Hematopoietic multipotent progenitor cell (in vitro differentiated cells): ENCODE results near the gene PRKCA. TPM values are rescaled to one million over a fixed set of nuclear protein-coding genes. Genes with fewer than 3 reads are reported as not detected.

ENCODE experiments used
- DNase-seq, 3 donors: peaks; one replicate each; pipeline ENCODE4 v3.0.0-alpha.2; 2011 to 2015; ENCODE audit warnings: low read depth in 2 of 3, low spot score in 2 of 3
- total RNA-seq: library from RNA; depleted of rRNA; stranded (reverse); fragments of >200 nt; gene quantifications from one replicate; pipeline ENCODE4 v1.2.3, GENCODE V29; 2012

The PRKCA gene
- total RNA-seq, 1 donor = 0.54 TPM

GRCh38 chr17:66458782-66459181, 156.4 kb downstream of the PRKCA start:
- no peak for DNase-seq

GRCh38 chr17:66459811-66460270, 157.4 kb downstream of the PRKCA start:
- no peak for DNase-seq

- DNase-seq = no peak
These were observed 158.1 kb downstream of the PRKCA start for GRCh38 chr17:66460558-66460957.

GRCh38 chr17:66461343-66461995, 159.1 kb downstream of the PRKCA start:
- no peak for DNase-seq

- DNase-seq = no peak
These were observed 159.6 kb downstream of the PRKCA start for GRCh38 chr17:66462010-66462409.

- no peak for DNase-seq
These were observed 162.5 kb downstream of the PRKCA start for GRCh38 chr17:66464921-66465320.

- no peak for DNase-seq
These were observed 163.3 kb downstream of the PRKCA start for GRCh38 chr17:66465701-66466100.

- DNase-seq = no peak
These were observed 163.8 kb downstream of the PRKCA start for GRCh38 chr17:66466106-66466820.

- peak in 2 of 3 donors; percentile 12 to 19 for DNase-seq
These were observed 164.5 kb downstream of the PRKCA start for GRCh38 chr17:66466840-66467367.

GRCh38 chr17:66467766-66468165, 165.4 kb downstream of the PRKCA start:
- DNase-seq = no peak

- peak in 1 of 3 donors; percentile 67 for DNase-seq
These were observed 166.1 kb downstream of the PRKCA start for GRCh38 chr17:66468241-66469087.

- DNase-seq = peak in 1 of 3 donors; percentile 18
These were observed 166.7 kb downstream of the PRKCA start for GRCh38 chr17:66469088-66469442.

- DNase-seq = no peak
These were observed 167.0 kb downstream of the PRKCA start for GRCh38 chr17:66469461-66469860.

GRCh38 chr17:66469890-66470289, 167.5 kb downstream of the PRKCA start:
- DNase-seq = no peak

GRCh38 chr17:66472123-66472522, 169.7 kb downstream of the PRKCA start:
- DNase-seq = no peak

GRCh38 chr17:66474258-66474657, 171.8 kb downstream of the PRKCA start:
- no peak for DNase-seq

GRCh38 chr17:66474806-66475497, 172.5 kb downstream of the PRKCA start:
- no peak for DNase-seq

GRCh38 chr17:66476014-66476413, 173.6 kb downstream of the PRKCA start:
- no peak for DNase-seq

GRCh38 chr17:66477615-66478283, 175.3 kb downstream of the PRKCA start:
- no peak for DNase-seq
